GM23338 (cell line): Measurements from ENCODE around the gene NIN. TPM values are rescaled to one million over a fixed set of nuclear protein-coding genes. Genes with fewer than 3 reads are reported as not detected.

Experiments
- ATAC-seq: fragments of 200-7000 bp; cut with Tn5 transposase; 3 replicates; pipeline ENCODE4 v1.9.1; 2020
- DNase-seq: peaks from one replicate; pipeline ENCODE4 v3.0.0-alpha.2; 2015; ENCODE audit warnings: low spot score
- H2AFZ ChIP-seq: fragments of 200-600 bp; sonication (generic); 2 replicates; pipeline ENCODE4 v1.8.0; 2016; ENCODE audit warnings: antibody characterized with exemption, mild to moderate bottlenecking, moderate library complexity
- H3F3A ChIP-seq: fragments of 200-600 bp; sonication (generic); replicated peaks from 2 replicates; pipeline ENCODE4 v1.8.0; 2017; ENCODE audit warnings: antibody characterized with exemption, mixed run types, low read depth
- H3K27ac ChIP-seq: fragments of 200-600 bp; sonication (generic); 2 replicates; pipeline ENCODE4 v1.6.1; 2016; ENCODE audit warnings: low read depth
- H3K27me3 ChIP-seq: fragments of 200-600 bp; sonication (generic); 2 replicates; pipeline ENCODE4 v1.8.0; 2016; ENCODE audit warnings: mild to moderate bottlenecking, mixed run types, moderate library complexity; ENCODE audit not compliant: insufficient read depth
- H3K36me3 ChIP-seq: fragments of 200-600 bp; sonication (generic); 2 replicates; pipeline ENCODE4 v1.8.0; 2016; ENCODE audit warnings: mild to moderate bottlenecking; ENCODE audit not compliant: insufficient read depth
- H3K4me1 ChIP-seq: fragments of 200-600 bp; sonication (generic); 2 replicates; pipeline ENCODE4 v1.8.0; 2016; ENCODE audit warnings: mild to moderate bottlenecking, moderate library complexity; ENCODE audit not compliant: insufficient read depth
- H3K4me2 ChIP-seq: fragments of 200-600 bp; sonication (generic); 2 replicates; pipeline ENCODE4 v1.7.1; 2017; ENCODE audit warnings: mixed run types
- H3K4me3 ChIP-seq: fragments of 200-600 bp; sonication (generic); 2 replicates; pipeline ENCODE4 v1.6.1; 2016; ENCODE audit warnings: mixed run types
- H3K79me2 ChIP-seq: fragments of 200-600 bp; sonication (generic); replicated peaks from 2 replicates; pipeline ENCODE4 v1.8.0; 2017; ENCODE audit warnings: mild to moderate bottlenecking; ENCODE audit not compliant: insufficient read depth
- H3K9me2 ChIP-seq: fragments of 200-600 bp; sonication (generic); 2 replicates; pipeline ENCODE4 v1.8.0; 2017; ENCODE audit not compliant: insufficient read depth
- H4K20me1 ChIP-seq: fragments of 200-600 bp; sonication (generic); replicated peaks from 2 replicates; pipeline ENCODE4 v1.8.0; 2017; ENCODE audit warnings: mild to moderate bottlenecking; ENCODE audit not compliant: insufficient read depth
- H3K27ac Mint-ChIP-seq: 2 replicates; pipeline ENCODE4 v1.8.0; 2020; ENCODE audit warnings: inconsistent platforms, mild to moderate bottlenecking, moderate library complexity, mixed read lengths
- H3K27me3 Mint-ChIP-seq: 3 replicates; pipeline ENCODE4 v1.8.0; 2022; ENCODE audit warnings: low read depth, mild to moderate bottlenecking, moderate library complexity, mixed read lengths, inconsistent platforms; ENCODE audit not compliant: insufficient read depth, poor library complexity
- H3K36me3 Mint-ChIP-seq: 3 replicates; pipeline ENCODE4 v1.8.0; 2021; ENCODE audit warnings: low read depth, mild to moderate bottlenecking, inconsistent platforms, moderate library complexity, mixed read lengths
- H3K4me1 Mint-ChIP-seq: 3 replicates; pipeline ENCODE4 v1.8.0; 2020; ENCODE audit warnings: mild to moderate bottlenecking, inconsistent platforms, mixed read lengths
- H3K4me3 Mint-ChIP-seq: 3 replicates; pipeline ENCODE4 v1.8.0; 2021; ENCODE audit warnings: moderate library complexity, mild to moderate bottlenecking, inconsistent platforms, mixed read lengths
- H3K9me3 Mint-ChIP-seq: 3 replicates; pipeline ENCODE4 v1.8.0; 2020; ENCODE audit warnings: moderate library complexity, mild to moderate bottlenecking, inconsistent platforms, mixed read lengths
- CREB1 ChIP-seq: fragments of 250-450 bp; sonication (Bioruptor Pico); IDR thresholded peaks from 2 replicates; pipeline ENCODE4 v1.5.0; 2020; ENCODE audit warnings: low read depth, mild to moderate bottlenecking, moderate library complexity
- EZH2 ChIP-seq: fragments of 200-600 bp; sonication (generic); IDR thresholded peaks from one replicate; pipeline ENCODE4 v1.8.0; 2017; ENCODE audit warnings: antibody characterized with exemption, mild to moderate bottlenecking, low read depth; ENCODE audit not compliant: unreplicated experiment
- EZH2phosphoT487 ChIP-seq: fragments of 200-600 bp; sonication (generic); IDR thresholded peaks from one replicate; pipeline ENCODE4 v1.8.1; 2018; ENCODE audit warnings: antibody characterized with exemption; ENCODE audit not compliant: unreplicated experiment
- NANOG ChIP-seq: IDR thresholded peaks from 2 replicates; pipeline ENCODE4 v1.6.1; 2016; ENCODE audit warnings: antibody characterized with exemption, borderline replicate concordance
- ZNF331 ChIP-seq: fragments of 250-450 bp; sonication (Bioruptor Pico); IDR thresholded peaks from 2 replicates; pipeline ENCODE4 v1.5.0; 2020; ENCODE audit warnings: low read depth, mild to moderate bottlenecking, moderate library complexity
- polyA plus RNA-seq: library from polyadenylated mRNA; unstranded; fragments of >200 nt; fragmentation: Nextera tagmentation; extraction: Ambion mirVana; gene quantifications from 2 replicates; pipeline ENCODE4 v1.2.1, GENCODE V29; 2016
- total RNA-seq: library from RNA; depleted of rRNA; stranded (reverse); fragments of >200 nt; shearing (Covaris generic); gene quantifications from 2 replicates; pipeline ENCODE4 v1.2.3, GENCODE V29; 2014
- TF ChIP-seq, protein P1 (sequence below): IDR thresholded peaks from 2 replicates; pipeline ENCODE4 v1.6.1; 2016; ENCODE audit warnings: antibody characterized with exemption
- TF ChIP-seq, protein P2 (sequence below), 2 experiments: fragments of 200-600 bp in 1 of 2; sonication (generic) in 1 of 2; conservative IDR thresholded peaks; 2 replicates each; pipeline versions ENCODE4 v1.5.1 to v1.6.1; 2016 to 2017; ENCODE audit warnings: antibody characterized with exemption in 2 of 2, low read depth in 2 of 2, mild to moderate bottlenecking in 2 of 2, moderate library complexity in 1 of 2
- TF ChIP-seq, protein P3 (sequence below): fragments of 250-450 bp; sonication (Bioruptor Pico); IDR thresholded peaks from 2 replicates; pipeline ENCODE4 v1.5.0; 2020; ENCODE audit warnings: mild to moderate bottlenecking, moderate library complexity

NIN gene
- total and polyA plus RNA-seq, 2 experiments from 2014 or later = 7.4 to 17.4 TPM

DNA sequence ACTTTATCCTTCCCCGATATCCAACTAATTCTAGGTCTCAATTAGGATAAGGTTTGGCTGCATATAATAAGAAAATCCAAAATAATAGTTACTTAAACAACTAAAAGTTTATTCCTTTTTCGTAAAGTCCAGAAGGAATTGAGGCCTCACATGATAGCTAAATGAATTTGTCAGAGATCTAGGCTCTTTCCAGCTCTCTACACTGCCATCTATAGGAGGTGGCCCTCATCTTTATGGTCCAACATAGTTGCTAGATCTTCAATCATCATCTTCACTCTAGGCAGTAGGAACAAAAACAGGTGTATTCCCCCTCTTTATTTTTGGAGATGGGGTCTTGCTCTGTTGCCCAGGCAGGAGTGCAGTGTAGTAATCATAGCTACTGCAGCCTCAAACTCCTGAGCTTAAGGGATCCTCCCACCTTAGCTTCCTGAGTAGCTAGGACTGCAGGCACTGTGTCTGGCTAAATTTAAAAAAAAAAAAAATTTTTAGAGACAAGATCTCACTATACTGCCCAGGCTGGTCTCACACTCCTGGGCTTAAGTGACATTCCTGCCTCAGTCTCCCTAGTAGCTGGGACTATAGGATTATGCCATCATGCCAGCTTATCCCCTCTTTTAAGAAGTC, 116.4 kb downstream of the NIN start (continued):
- TF ChIP-seq, protein P1, sequence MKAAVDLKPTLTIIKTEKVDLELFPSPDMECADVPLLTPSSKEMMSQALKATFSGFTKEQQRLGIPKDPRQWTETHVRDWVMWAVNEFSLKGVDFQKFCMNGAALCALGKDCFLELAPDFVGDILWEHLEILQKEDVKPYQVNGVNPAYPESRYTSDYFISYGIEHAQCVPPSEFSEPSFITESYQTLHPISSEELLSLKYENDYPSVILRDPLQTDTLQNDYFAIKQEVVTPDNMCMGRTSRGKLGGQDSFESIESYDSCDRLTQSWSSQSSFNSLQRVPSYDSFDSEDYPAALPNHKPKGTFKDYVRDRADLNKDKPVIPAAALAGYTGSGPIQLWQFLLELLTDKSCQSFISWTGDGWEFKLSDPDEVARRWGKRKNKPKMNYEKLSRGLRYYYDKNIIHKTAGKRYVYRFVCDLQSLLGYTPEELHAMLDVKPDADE = no peak
- TF ChIP-seq CREB1 (CRISPR knock-in tag) = no peak
- no peak for TF ChIP-seq NANOG

DNA sequence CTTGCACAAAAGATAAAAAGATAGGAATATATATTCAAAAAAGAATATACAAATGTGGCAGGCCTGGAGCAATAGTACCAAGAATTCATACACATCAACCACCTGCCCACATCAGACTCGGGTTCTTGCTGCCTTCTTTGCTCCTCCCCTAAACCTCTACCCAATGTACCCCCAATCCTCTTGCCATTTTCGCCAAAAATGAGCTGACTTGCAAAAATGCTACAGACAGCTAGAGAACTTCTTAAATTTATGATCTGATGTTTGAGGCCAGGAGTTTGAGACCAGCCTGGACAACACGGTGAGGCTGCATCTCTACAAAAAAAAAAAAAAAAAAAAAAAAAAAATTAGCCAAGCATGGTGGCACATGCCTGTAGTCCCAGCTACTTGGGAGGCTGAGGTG, 119.9 kb downstream of the NIN start:
- H3K27ac Mint-ChIP-seq = no peak overlapping the region
- no peak for TF ChIP-seq EZH2
- no peak for TF ChIP-seq ZNF331 (CRISPR knock-in tag)
- TF ChIP-seq, protein P2, sequence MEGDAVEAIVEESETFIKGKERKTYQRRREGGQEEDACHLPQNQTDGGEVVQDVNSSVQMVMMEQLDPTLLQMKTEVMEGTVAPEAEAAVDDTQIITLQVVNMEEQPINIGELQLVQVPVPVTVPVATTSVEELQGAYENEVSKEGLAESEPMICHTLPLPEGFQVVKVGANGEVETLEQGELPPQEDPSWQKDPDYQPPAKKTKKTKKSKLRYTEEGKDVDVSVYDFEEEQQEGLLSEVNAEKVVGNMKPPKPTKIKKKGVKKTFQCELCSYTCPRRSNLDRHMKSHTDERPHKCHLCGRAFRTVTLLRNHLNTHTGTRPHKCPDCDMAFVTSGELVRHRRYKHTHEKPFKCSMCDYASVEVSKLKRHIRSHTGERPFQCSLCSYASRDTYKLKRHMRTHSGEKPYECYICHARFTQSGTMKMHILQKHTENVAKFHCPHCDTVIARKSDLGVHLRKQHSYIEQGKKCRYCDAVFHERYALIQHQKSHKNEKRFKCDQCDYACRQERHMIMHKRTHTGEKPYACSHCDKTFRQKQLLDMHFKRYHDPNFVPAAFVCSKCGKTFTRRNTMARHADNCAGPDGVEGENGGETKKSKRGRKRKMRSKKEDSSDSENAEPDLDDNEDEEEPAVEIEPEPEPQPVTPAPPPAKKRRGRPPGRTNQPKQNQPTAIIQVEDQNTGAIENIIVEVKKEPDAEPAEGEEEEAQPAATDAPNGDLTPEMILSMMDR (conservative IDR thresholded peaks at IDR 0.05; ENCODE audit: low read depth in 2 of 2) = no peak
- no peak for TF ChIP-seq EZH2phosphoT487
- Histone ChIP-seq H3F3A (no peaks in the 10 kb centered on the region), H3K4me1 (no peaks in the 10 kb centered on the region), H2AFZ (no peak overlapping the region), H3K9me2 (no peaks in the 10 kb centered on the region), H3K27ac (no peak overlapping the region), H3K79me2 (no peaks in the 10 kb centered on the region), H4K20me1 (no peaks in the 10 kb centered on the region), H3K4me2 (no peak overlapping the region), H3K27me3 (no peaks in the 10 kb centered on the region), H3K36me3 (no peaks in the 10 kb centered on the region), H3K4me3 (no peak overlapping the region)
- no peaks in the 10 kb centered on the region for H3K36me3 Mint-ChIP-seq
- H3K9me3 Mint-ChIP-seq = no peaks in the 10 kb centered on the region
- ATAC-seq (no peak), DNase-seq (no peak)
- H3K27me3 Mint-ChIP-seq = peaks cover under 1% of the 10 kb centered on the region
- H3K4me1 Mint-ChIP-seq = no peaks in the 10 kb centered on the region
- H3K4me3 Mint-ChIP-seq = no peak overlapping the region

DNA sequence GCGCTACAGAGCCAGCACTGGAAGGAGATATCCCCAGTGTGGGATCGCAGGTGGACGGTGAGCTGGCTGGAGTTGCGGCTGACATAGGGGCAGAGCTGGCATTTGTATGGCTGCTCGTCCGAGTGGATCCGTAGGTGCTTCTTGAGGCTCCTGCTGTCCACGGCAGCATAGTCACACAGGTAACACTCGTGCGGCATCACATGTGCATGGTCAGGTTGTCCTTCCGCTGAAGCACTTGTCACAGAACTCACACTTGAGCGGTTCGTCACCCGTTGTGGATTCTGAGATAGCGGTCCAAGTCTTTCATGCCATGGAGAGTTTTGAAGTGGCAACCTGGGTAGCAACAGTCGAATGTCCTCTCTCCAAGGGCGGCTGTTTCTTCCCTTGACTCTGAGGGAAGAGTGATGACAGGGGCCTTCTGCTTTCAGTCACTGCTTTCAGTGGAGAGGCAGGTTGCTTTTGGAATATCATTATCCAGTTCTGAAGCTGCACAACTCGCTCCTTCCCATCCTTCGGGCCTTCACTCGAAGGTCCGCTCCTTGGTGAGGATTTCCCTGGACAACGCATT, 125.9 kb downstream of the NIN start:
- Mint-ChIP-seq H3K27ac (no peak overlapping the region), H3K9me3 (no peaks in the 10 kb centered on the region), H3K4me3 (no peak overlapping the region), H3K4me1 (no peaks in the 10 kb centered on the region), H3K36me3 (no peaks in the 10 kb centered on the region), H3K27me3 (peaks cover 6% of the 10 kb centered on the region)
- Histone ChIP-seq H3K36me3 (no peaks in the 10 kb centered on the region), H3F3A (no peaks in the 10 kb centered on the region), H3K4me1 (no peaks in the 10 kb centered on the region), H2AFZ (0 out of 2 replicates have a peak overlapping the region, but pooled peaks have one; percentile 32), H3K27ac (no peak overlapping the region), H3K9me2 (peaks cover 10% of the 10 kb centered on the region; the same call in 1 of the 2 replicates), H3K79me2 (no peaks in the 10 kb centered on the region), H3K27me3 (no peaks in the 10 kb centered on the region), H3K4me2 (no peak overlapping the region), H3K4me3 (no peak overlapping the region), H4K20me1 (no peaks in the 10 kb centered on the region)
- DNase-seq = no peak
- no peak for ATAC-seq
- TF ChIP-seq, protein P3, sequence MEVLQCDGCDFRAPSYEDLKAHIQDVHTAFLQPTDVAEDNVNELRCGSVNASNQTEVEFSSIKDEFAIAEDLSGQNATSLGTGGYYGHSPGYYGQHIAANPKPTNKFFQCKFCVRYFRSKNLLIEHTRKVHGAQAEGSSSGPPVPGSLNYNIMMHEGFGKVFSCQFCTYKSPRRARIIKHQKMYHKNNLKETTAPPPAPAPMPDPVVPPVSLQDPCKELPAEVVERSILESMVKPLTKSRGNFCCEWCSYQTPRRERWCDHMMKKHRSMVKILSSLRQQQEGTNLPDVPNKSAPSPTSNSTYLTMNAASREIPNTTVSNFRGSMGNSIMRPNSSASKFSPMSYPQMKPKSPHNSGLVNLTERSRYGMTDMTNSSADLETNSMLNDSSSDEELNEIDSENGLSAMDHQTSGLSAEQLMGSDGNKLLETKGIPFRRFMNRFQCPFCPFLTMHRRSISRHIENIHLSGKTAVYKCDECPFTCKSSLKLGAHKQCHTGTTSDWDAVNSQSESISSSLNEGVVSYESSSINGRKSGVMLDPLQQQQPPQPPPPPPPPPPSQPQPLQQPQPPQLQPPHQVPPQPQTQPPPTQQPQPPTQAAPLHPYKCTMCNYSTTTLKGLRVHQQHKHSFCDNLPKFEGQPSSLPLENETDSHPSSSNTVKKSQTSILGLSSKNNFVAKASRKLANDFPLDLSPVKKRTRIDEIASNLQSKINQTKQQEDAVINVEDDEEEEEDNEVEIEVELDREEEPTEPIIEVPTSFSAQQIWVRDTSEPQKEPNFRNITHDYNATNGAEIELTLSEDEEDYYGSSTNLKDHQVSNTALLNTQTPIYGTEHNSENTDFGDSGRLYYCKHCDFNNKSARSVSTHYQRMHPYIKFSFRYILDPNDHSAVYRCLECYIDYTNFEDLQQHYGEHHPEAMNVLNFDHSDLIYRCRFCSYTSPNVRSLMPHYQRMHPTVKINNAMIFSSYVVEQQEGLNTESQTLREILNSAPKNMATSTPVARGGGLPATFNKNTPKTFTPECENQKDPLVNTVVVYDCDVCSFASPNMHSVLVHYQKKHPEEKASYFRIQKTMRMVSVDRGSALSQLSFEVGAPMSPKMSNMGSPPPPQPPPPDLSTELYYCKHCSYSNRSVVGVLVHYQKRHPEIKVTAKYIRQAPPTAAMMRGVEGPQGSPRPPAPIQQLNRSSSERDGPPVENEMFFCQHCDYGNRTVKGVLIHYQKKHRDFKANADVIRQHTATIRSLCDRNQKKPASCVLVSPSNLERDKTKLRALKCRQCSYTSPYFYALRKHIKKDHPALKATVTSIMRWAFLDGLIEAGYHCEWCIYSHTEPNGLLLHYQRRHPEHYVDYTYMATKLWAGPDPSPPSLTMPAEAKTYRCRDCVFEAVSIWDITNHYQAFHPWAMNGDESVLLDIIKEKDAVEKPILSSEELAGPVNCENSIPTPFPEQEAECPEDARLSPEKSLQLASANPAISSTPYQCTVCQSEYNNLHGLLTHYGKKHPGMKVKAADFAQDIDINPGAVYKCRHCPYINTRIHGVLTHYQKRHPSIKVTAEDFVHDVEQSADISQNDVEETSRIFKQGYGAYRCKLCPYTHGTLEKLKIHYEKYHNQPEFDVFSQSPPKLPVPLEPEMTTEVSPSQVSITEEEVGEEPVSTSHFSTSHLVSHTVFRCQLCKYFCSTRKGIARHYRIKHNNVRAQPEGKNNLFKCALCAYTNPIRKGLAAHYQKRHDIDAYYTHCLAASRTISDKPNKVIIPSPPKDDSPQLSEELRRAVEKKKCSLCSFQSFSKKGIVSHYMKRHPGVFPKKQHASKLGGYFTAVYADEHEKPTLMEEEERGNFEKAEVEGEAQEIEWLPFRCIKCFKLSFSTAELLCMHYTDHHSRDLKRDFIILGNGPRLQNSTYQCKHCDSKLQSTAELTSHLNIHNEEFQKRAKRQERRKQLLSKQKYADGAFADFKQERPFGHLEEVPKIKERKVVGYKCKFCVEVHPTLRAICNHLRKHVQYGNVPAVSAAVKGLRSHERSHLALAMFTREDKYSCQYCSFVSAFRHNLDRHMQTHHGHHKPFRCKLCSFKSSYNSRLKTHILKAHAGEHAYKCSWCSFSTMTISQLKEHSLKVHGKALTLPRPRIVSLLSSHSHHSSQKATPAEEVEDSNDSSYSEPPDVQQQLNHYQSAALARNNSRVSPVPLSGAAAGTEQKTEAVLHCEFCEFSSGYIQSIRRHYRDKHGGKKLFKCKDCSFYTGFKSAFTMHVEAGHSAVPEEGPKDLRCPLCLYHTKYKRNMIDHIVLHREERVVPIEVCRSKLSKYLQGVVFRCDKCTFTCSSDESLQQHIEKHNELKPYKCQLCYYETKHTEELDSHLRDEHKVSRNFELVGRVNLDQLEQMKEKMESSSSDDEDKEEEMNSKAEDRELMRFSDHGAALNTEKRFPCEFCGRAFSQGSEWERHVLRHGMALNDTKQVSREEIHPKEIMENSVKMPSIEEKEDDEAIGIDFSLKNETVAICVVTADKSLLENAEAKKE (CRISPR knock-in tag) = no peak
- TF ChIP-seq, protein P1 = no peak
- TF ChIP-seq CREB1 (CRISPR knock-in tag) = no peak
